ENCODE results near the gene SPATS1.

The SPATS1 gene

DNA sequence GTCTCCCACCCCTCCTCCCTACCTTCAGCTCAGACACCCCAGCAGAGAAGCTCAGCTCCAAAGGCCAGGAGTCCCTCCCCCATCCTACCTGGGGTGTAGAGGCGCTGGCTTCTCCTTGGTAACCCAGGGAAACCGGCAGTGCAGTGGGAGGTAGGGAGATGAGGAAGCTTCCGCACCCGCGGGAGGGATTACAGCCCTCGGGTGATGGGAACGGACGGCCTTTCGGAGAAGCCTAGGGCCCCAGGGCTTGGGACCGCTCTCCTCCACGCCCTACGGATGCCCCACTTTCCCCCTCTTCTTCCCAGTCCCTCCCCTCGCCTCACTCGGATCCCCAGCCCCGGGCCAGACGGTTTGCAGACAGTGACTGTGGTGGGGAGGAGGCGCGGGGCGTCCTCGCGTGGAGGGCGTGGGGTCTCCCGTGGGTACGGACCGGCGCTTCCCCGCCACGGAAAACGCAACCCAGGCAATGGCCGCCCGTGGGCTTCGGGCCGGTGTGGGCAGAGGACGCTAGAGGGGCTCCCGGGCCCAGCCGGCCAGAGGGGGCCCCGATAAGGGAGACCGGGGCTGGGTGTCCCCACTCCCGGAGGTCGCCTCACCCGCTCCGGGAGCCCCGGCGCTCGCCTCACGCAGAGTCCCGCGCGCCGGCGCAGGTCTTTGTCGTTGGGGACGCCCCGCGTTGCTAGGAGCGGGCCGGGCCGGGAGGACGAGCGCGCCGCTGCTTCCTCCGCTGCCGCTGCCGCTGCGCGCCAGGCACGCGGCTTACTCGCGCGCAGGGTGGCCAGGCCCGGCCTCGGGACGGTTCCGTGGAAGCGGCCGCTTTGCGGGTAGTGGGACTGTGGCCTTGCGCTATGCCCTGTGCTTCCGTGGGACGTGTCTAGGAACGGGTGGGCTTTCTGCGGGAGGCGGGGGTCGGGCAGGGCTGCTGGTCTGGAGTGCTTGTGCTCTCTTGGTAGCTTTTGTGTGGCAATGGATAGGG is 45.1 kb upstream of the SPATS1 start:
- peaks cover 2% of the 10 kb centered on the region; the same call in 1 of the 2 replicates for H3K27me3 ChIP-seq (ENCODE audit: insufficient read depth, low read length)
- no peak overlapping the region for H3K9ac ChIP-seq (ENCODE audit: low read length)
- no peak overlapping the region for H3K4me2 ChIP-seq (ENCODE audit: low read length)
- no peaks in the 10 kb centered on the region for H3K79me2 ChIP-seq (ENCODE audit: insufficient read depth, low read length)
- no peaks in the 10 kb centered on the region for H3F3A ChIP-seq (ENCODE audit: insufficient read depth, low read length)
- H3K9me2 ChIP-seq (ENCODE audit: low read depth, low read length): no peaks in the 10 kb centered on the region
- TF ChIP-seq, protein P1, sequence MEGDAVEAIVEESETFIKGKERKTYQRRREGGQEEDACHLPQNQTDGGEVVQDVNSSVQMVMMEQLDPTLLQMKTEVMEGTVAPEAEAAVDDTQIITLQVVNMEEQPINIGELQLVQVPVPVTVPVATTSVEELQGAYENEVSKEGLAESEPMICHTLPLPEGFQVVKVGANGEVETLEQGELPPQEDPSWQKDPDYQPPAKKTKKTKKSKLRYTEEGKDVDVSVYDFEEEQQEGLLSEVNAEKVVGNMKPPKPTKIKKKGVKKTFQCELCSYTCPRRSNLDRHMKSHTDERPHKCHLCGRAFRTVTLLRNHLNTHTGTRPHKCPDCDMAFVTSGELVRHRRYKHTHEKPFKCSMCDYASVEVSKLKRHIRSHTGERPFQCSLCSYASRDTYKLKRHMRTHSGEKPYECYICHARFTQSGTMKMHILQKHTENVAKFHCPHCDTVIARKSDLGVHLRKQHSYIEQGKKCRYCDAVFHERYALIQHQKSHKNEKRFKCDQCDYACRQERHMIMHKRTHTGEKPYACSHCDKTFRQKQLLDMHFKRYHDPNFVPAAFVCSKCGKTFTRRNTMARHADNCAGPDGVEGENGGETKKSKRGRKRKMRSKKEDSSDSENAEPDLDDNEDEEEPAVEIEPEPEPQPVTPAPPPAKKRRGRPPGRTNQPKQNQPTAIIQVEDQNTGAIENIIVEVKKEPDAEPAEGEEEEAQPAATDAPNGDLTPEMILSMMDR (IDR thresholded peaks at IDR 0.05; ENCODE audit: low read length): no peak
- TF ChIP-seq EZH2 (IDR thresholded peaks at IDR 0.05; ENCODE audit: borderline replicate concordance, low read length): no peak
- H4K20me1 ChIP-seq (ENCODE audit: insufficient read depth, low read length): no peaks in the 10 kb centered on the region
- H3K4me3 ChIP-seq (ENCODE audit: low read depth, low read length, poor library complexity, severe bottlenecking): no peak overlapping the region
- H3K27ac ChIP-seq (ENCODE audit: low read depth, low read length, poor library complexity, severe bottlenecking): no peak overlapping the region
- no peaks in the 10 kb centered on the region for H3K4me1 ChIP-seq (ENCODE audit: insufficient read depth, low read length, severe bottlenecking)
- no peaks in the 10 kb centered on the region for H3K9me3 ChIP-seq (ENCODE audit: low read length)
- peaks cover 21% of the 10 kb centered on the region for H3K36me3 ChIP-seq (ENCODE audit: insufficient read depth, low read length)
- H2AFZ ChIP-seq (ENCODE audit: low read length): no peak overlapping the region

DNA sequence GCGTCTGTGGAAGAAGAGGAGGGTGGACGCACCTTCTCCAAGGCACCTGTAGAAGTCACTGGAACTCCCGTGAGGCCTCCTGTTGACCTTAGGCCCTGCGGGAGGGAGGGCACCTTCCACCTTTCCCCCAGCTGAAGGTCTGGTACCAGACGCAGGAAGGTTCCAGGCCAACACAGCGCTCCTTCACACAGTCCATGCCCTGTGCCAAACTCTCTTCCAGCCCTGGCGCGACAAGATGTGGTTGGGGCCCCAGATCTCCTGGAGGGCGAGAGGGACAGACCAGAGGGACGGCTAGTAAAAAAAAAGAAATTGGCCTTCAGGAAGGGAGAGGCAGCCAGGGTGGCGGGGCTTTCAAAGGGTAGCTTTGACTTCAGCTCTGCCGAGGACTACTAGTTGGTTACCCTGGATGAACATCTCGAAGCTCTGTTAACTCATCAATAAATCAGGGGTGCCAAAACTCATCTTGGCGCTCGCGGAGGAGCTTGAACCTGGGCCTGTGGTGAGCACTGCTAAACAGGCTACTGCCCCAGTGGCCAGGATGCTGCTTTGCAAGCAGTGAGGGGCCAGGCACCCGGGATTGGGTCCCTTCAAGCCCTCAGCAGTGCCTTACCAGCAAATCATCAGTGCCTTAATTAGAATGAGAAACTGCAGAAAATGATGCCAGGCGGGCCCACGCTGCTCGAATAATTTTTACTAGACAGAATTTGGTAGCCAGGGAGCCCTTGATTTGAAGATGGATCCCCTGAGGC is 44.2 kb upstream of the SPATS1 start:
- Histone ChIP-seq H3K4me3 (ENCODE audit: low read depth, low read length, poor library complexity, severe bottlenecking) (no peak overlapping the region), H3F3A (ENCODE audit: insufficient read depth, low read length) (no peaks in the 10 kb centered on the region), H3K9ac (ENCODE audit: low read length) (no peak overlapping the region), H3K4me1 (ENCODE audit: insufficient read depth, low read length, severe bottlenecking) (no peaks in the 10 kb centered on the region), H3K79me2 (ENCODE audit: insufficient read depth, low read length) (no peaks in the 10 kb centered on the region), H3K4me2 (ENCODE audit: low read length) (no peak overlapping the region), H4K20me1 (ENCODE audit: insufficient read depth, low read length) (no peaks in the 10 kb centered on the region), H2AFZ (ENCODE audit: low read length) (no peak overlapping the region), H3K27me3 (ENCODE audit: insufficient read depth, low read length) (no peaks in the 10 kb centered on the region), H3K36me3 (ENCODE audit: insufficient read depth, low read length) (peaks cover 29% of the 10 kb centered on the region), H3K9me3 (ENCODE audit: low read length) (no peaks in the 10 kb centered on the region), H3K9me2 (ENCODE audit: low read depth, low read length) (no peaks in the 10 kb centered on the region), H3K27ac (ENCODE audit: low read depth, low read length, poor library complexity, severe bottlenecking) (no peak overlapping the region)
- TF ChIP-seq EZH2 (IDR thresholded peaks at IDR 0.05; ENCODE audit: borderline replicate concordance, low read length): no peak
- TF ChIP-seq, protein P1 (IDR thresholded peaks at IDR 0.05; ENCODE audit: low read length): no peak

DNA sequence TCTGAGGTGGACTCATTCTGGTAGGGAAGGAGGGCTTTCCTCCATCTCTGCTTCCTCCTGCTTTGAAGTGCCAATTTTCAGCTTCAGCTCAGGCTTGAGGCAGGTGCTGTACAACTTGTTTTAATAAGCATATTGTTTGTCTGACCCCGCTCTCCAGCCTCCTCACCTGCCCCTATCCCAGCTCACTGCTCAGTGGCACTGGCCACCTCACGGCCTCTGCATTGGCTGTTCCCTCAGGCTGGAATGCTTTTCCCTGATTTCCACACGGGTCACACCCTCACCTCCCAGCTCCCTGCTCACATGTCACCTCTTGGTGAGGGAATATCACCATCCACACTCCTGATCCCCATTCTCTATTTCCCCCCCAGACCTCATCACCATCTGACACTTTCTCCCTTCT is 43.6 kb upstream of the SPATS1 start:
- peaks cover 35% of the 10 kb centered on the region for H3K36me3 ChIP-seq (ENCODE audit: insufficient read depth, low read length)
- H3K9me3 ChIP-seq (ENCODE audit: low read length): no peaks in the 10 kb centered on the region
- H2AFZ ChIP-seq (ENCODE audit: low read length): no peak overlapping the region
- H3K27me3 ChIP-seq (ENCODE audit: insufficient read depth, low read length): no peaks in the 10 kb centered on the region
- no peaks in the 10 kb centered on the region for H3K9me2 ChIP-seq (ENCODE audit: low read depth, low read length)
- H3K4me1 ChIP-seq (ENCODE audit: insufficient read depth, low read length, severe bottlenecking): no peaks in the 10 kb centered on the region
- H4K20me1 ChIP-seq (ENCODE audit: insufficient read depth, low read length): no peaks in the 10 kb centered on the region
- H3K4me3 ChIP-seq (ENCODE audit: low read depth, low read length, poor library complexity, severe bottlenecking): no peak overlapping the region
- H3K9ac ChIP-seq (ENCODE audit: low read length): no peak overlapping the region
- TF ChIP-seq EZH2 (IDR thresholded peaks at IDR 0.05; ENCODE audit: borderline replicate concordance, low read length): no peak
- TF ChIP-seq, protein P1 (IDR thresholded peaks at IDR 0.05; ENCODE audit: low read length): no peak
- no peak overlapping the region for H3K4me2 ChIP-seq (ENCODE audit: low read length)
- H3K27ac ChIP-seq (ENCODE audit: low read depth, low read length, poor library complexity, severe bottlenecking): no peak overlapping the region
- H3K79me2 ChIP-seq (ENCODE audit: insufficient read depth, low read length): no peaks in the 10 kb centered on the region
- H3F3A ChIP-seq (ENCODE audit: insufficient read depth, low read length): no peaks in the 10 kb centered on the region
